CD8-positive, alpha-beta memory T cell (primary cell): ENCODE measurements around the gene SPCS1. TPM values are rescaled to one million over a fixed set of nuclear protein-coding genes. Genes with fewer than 3 reads are reported as not detected.

Experiments used
- CTCF ChIA-PET: fragments of 350-600 bp; sonication (Branson Sonifier 250); formaldehyde crosslinking; loops from one replicate; lab custom pipeline; 2021; ENCODE audit warnings: antibody characterized with exemption; lab: Charles Lee
- POLR2A ChIA-PET: fragments of 350-600 bp; sonication (Branson Sonifier 250); formaldehyde crosslinking; loops from one replicate; lab custom pipeline; 2021; ENCODE audit warnings: antibody characterized with exemption; lab: Charles Lee
- DNase-seq, 5 donors: peaks; one replicate each; pipeline versions ENCODE4 v3.0.0 to v3.0.0-alpha.2; 2020 to 2022; ENCODE audit warnings: mixed read lengths in 1 of 5
- H3K27ac ChIP-seq: one replicate; pipeline ENCODE4 v1.7.0; 2013; ENCODE audit warnings: low read depth, mild to moderate bottlenecking, low read length, moderate library complexity
- H3K27me3 ChIP-seq: 2 replicates; pipeline ENCODE4 v1.7.0; 2013; ENCODE audit warnings: low read length, mild to moderate bottlenecking; ENCODE audit not compliant: insufficient read depth, poor library complexity, severe bottlenecking
- H3K36me3 ChIP-seq: 2 replicates; pipeline ENCODE4 v1.7.0; 2013; ENCODE audit warnings: mild to moderate bottlenecking, low read length, moderate library complexity; ENCODE audit not compliant: insufficient read depth
- H3K4me1 ChIP-seq: 2 replicates; pipeline ENCODE4 v1.7.0; 2013; ENCODE audit warnings: mild to moderate bottlenecking, low read length, moderate library complexity; ENCODE audit not compliant: insufficient read depth
- H3K4me3 ChIP-seq: 2 replicates; pipeline ENCODE4 v1.7.0; 2013; ENCODE audit warnings: mild to moderate bottlenecking, low read length
- H3K9me3 ChIP-seq: 2 replicates; pipeline ENCODE4 v1.7.0; 2013; ENCODE audit warnings: mild to moderate bottlenecking, low read length
- H3K27ac Mint-ChIP-seq, 8 donors: one replicate each; pipeline ENCODE4 v1.8.0; 2020 to 2021; ENCODE audit warnings: mixed read lengths in 8 of 8, mild to moderate bottlenecking in 6 of 8, inconsistent platforms in 3 of 8, moderate library complexity in 3 of 8
- H3K27me3 Mint-ChIP-seq, 2 donors: one replicate each; pipeline ENCODE4 v1.8.0; 2020 to 2021; ENCODE audit warnings: mixed read lengths in 2 of 2, mild to moderate bottlenecking in 1 of 2, moderate library complexity in 1 of 2
- H3K36me3 Mint-ChIP-seq, 3 donors: one replicate each; pipeline ENCODE4 v1.8.0; 2020 to 2021; ENCODE audit warnings: mixed read lengths in 3 of 3, inconsistent platforms in 1 of 3, mild to moderate bottlenecking in 1 of 3
- H3K4me1 Mint-ChIP-seq, 3 donors: one replicate each; pipeline ENCODE4 v1.8.0; 2020 to 2021; ENCODE audit warnings: mixed read lengths in 3 of 3, inconsistent platforms in 1 of 3, mild to moderate bottlenecking in 1 of 3
- H3K4me3 Mint-ChIP-seq, 7 donors: one replicate each; pipeline ENCODE4 v1.8.0; 2020 to 2021; ENCODE audit warnings: mixed read lengths in 7 of 7, mild to moderate bottlenecking in 6 of 7, moderate library complexity in 4 of 7, inconsistent platforms in 2 of 7
- H3K9me3 Mint-ChIP-seq, 5 donors: one replicate each; pipeline ENCODE4 v1.8.0; 2020 to 2022; ENCODE audit warnings: mixed read lengths in 5 of 5, mild to moderate bottlenecking in 3 of 5, moderate library complexity in 2 of 5, inconsistent platforms in 1 of 5
- polyA plus RNA-seq: library from polyadenylated mRNA; unstranded; fragments of 300-500 nt; fragmentation: Illumina TruSeq; gene quantifications from one replicate; pipeline ENCODE4 v1.2.3, GENCODE V29; 2021
- total RNA-seq, 2 experiments: library from RNA; stranded (reverse); gene quantifications; one replicate each; pipeline ENCODE4 v1.2.3, GENCODE V29; 2021

Gene SPCS1
- total and polyA plus RNA-seq, 3 experiments from 2014 or later, result 154 to 357 (median 156) TPM

GRCh38 chr3:52695798-52696671, 9.9 kb upstream of the SPCS1 start:
- DNase-seq, result no peak
- Mint-ChIP-seq H3K27me3 (no peaks in the 10 kb centered on the region), H3K36me3 (peaks cover 4 to 84% (median 24%) of the 10 kb centered on the region in 3 donors), H3K27ac (peak overlapping the region in 5 of 8 donors; percentile 23 to 79 (median 70)), H3K9me3 (no peaks in the 10 kb centered on the region), H3K4me1 (peaks cover 8 to 11% (median 10%) of the 10 kb centered on the region in 3 donors), H3K4me3 (no peak overlapping the region)
- no peak overlapping the region for H3K27ac ChIP-seq
- peaks cover 61% of the 10 kb centered on the region for H3K36me3 ChIP-seq
- no peak overlapping the region for H3K4me3 ChIP-seq
- ChIA-PET POLR2A (no interaction called here), CTCF (no interaction called here)
- H3K27me3 ChIP-seq, result no peaks in the 10 kb centered on the region
- H3K9me3 ChIP-seq, result no peaks in the 10 kb centered on the region
- no peaks in the 10 kb centered on the region for H3K4me1 ChIP-seq

- Mint-ChIP-seq H3K9me3 (no peaks in the 10 kb centered on the region), H3K27ac (peak overlapping the region; percentile 3 to 87 (median 66)), H3K4me3 (peak overlapping the region in 1 of 7 donors; percentile 70), H3K36me3 (peaks cover 4 to 75% (median 24%) of the 10 kb centered on the region in 3 donors), H3K27me3 (no peaks in the 10 kb centered on the region), H3K4me1 (peaks cover 8 to 17% (median 10%) of the 10 kb centered on the region in 3 donors)
- Histone ChIP-seq H3K27me3 (no peaks in the 10 kb centered on the region), H3K27ac (no peak overlapping the region), H3K4me1 (no peaks in the 10 kb centered on the region), H3K36me3 (peaks cover 53% of the 10 kb centered on the region), H3K9me3 (no peaks in the 10 kb centered on the region), H3K4me3 (no peak overlapping the region)
- DNase-seq, result no peak
- ChIA-PET POLR2A (no interaction called here), CTCF (no interaction called here)
These were observed 8.9 kb upstream of the SPCS1 start for GRCh38 chr3:52696830-52697631.

GRCh38 chr3:52697632-52697965, 8.3 kb upstream of the SPCS1 start:
- H3K4me1 Mint-ChIP-seq, result peaks cover 8 to 17% (median 10%) of the 10 kb centered on the region in 3 donors
- DNase-seq, result no peak
- peak overlapping the region; percentile 11 to 87 (median 64) for H3K27ac Mint-ChIP-seq
- peaks cover 4 to 72% (median 24%) of the 10 kb centered on the region in 3 donors for H3K36me3 Mint-ChIP-seq
- H3K27me3 Mint-ChIP-seq, result no peaks in the 10 kb centered on the region
- CTCF ChIA-PET, result no interaction called here
- Histone ChIP-seq H3K9me3 (no peaks in the 10 kb centered on the region), H3K27ac (no peak overlapping the region), H3K4me3 (no peak overlapping the region), H3K27me3 (no peaks in the 10 kb centered on the region), H3K4me1 (no peaks in the 10 kb centered on the region), H3K36me3 (peaks cover 47% of the 10 kb centered on the region)
- no peaks in the 10 kb centered on the region for H3K9me3 Mint-ChIP-seq
- POLR2A ChIA-PET, result no interaction called here
- H3K4me3 Mint-ChIP-seq, result peak overlapping the region in 1 of 7 donors; percentile 70

- Mint-ChIP-seq H3K27ac (peak overlapping the region in 3 of 8 donors; percentile 14 to 99 (median 17)), H3K36me3 (peaks cover 0 to 39% (median 4%) of the 10 kb centered on the region in 3 donors), H3K4me1 (peaks cover 29 to 52% (median 37%) of the 10 kb centered on the region in 3 donors), H3K27me3 (no peaks in the 10 kb centered on the region), H3K4me3 (peak overlapping the region in 4 of 7 donors; percentile 53 to 99 (median 62)), H3K9me3 (no peaks in the 10 kb centered on the region)
- H3K9me3 ChIP-seq, result no peaks in the 10 kb centered on the region
- no peak overlapping the region for H3K27ac ChIP-seq
- POLR2A ChIA-PET, result interaction anchor here (1.1 kb wide), 1 partner anchor 16 kb away, joined by 4 read pairs; no protein-coding TSS in a partner anchor
- no peak overlapping the region for H3K4me3 ChIP-seq
- H3K36me3 ChIP-seq, result peaks cover 4% of the 10 kb centered on the region
- H3K4me1 ChIP-seq, result peaks cover 34% of the 10 kb centered on the region
- no peak for DNase-seq
- CTCF ChIA-PET, result no interaction called here
- no peaks in the 10 kb centered on the region for H3K27me3 ChIP-seq
These were observed 2.6 kb upstream of the SPCS1 start for GRCh38 chr3:52703341-52703740.

- peak in 1 of 5 donors; percentile 13 for DNase-seq
- Mint-ChIP-seq H3K36me3 (peaks cover 0 to 37% (median 0%) of the 10 kb centered on the region in 3 donors), H3K27me3 (no peaks in the 10 kb centered on the region), H3K4me3 (peak overlapping the region; percentile 93 to 99 (median 95)), H3K9me3 (no peaks in the 10 kb centered on the region), H3K27ac (peak overlapping the region; percentile 95 to 99 (median 97)), H3K4me1 (peaks cover 29 to 52% (median 37%) of the 10 kb centered on the region in 3 donors)
- H3K27ac ChIP-seq, result peak overlapping the region; percentile 75
- no peaks in the 10 kb centered on the region for H3K27me3 ChIP-seq
- peaks cover 9% of the 10 kb centered on the region for H3K36me3 ChIP-seq
- CTCF ChIA-PET, result interaction anchor here (0.7 kb wide), 1 partner anchor 78 kb away, joined by 3 read pairs; no protein-coding TSS in a partner anchor
- no peaks in the 10 kb centered on the region for H3K9me3 ChIP-seq
- POLR2A ChIA-PET, result interaction anchor here (0.6 kb wide), 1 partner anchor 245 kb away, joined by 5 read pairs; no protein-coding TSS in a partner anchor
- peak overlapping the region; percentile 89 for H3K4me3 ChIP-seq
- H3K4me1 ChIP-seq, result peaks cover 34% of the 10 kb centered on the region
These were observed 1.1 kb upstream of the SPCS1 start for GRCh38 chr3:52704611-52705437.

GRCh38 chr3:52705438-52705687, 543 bp upstream of the SPCS1 start:
- ChIA-PET POLR2A (no interaction called here), CTCF (interaction anchor here (0.7 kb wide), 1 partner anchor 79 kb away, joined by 3 read pairs; no protein-coding TSS in a partner anchor)
- Mint-ChIP-seq H3K27ac (peak overlapping the region; percentile 95 to 99 (median 97)), H3K9me3 (no peaks in the 10 kb centered on the region), H3K36me3 (peaks cover 0 to 32% (median 0%) of the 10 kb centered on the region in 3 donors), H3K27me3 (no peaks in the 10 kb centered on the region), H3K4me3 (peak overlapping the region; percentile 93 to 99 (median 95)), H3K4me1 (peaks cover 29 to 49% (median 37%) of the 10 kb centered on the region in 3 donors)
- H3K27ac ChIP-seq, result peak overlapping the region; percentile 75
- peak overlapping the region; percentile 89 for H3K4me3 ChIP-seq
- no peaks in the 10 kb centered on the region for H3K9me3 ChIP-seq
- no peak for DNase-seq
- peaks cover 34% of the 10 kb centered on the region for H3K4me1 ChIP-seq
- H3K36me3 ChIP-seq, result peaks cover 9% of the 10 kb centered on the region
- H3K27me3 ChIP-seq, result no peaks in the 10 kb centered on the region

GRCh38 chr3:52707585-52707984, 1.7 kb downstream of the SPCS1 start:
- Histone ChIP-seq H3K36me3 (peaks cover 9% of the 10 kb centered on the region), H3K27ac (no peak overlapping the region), H3K4me3 (no peak overlapping the region), H3K9me3 (no peaks in the 10 kb centered on the region), H3K27me3 (no peaks in the 10 kb centered on the region), H3K4me1 (peaks cover 34% of the 10 kb centered on the region)
- CTCF ChIA-PET, result no interaction called here
- no peak for DNase-seq
- no peaks in the 10 kb centered on the region for H3K27me3 Mint-ChIP-seq
- H3K27ac Mint-ChIP-seq, result peak overlapping the region; percentile 65 to 99 (median 83)
- H3K9me3 Mint-ChIP-seq, result no peaks in the 10 kb centered on the region
- peaks cover 0 to 40% (median 0%) of the 10 kb centered on the region in 3 donors for H3K36me3 Mint-ChIP-seq
- H3K4me1 Mint-ChIP-seq, result peaks cover 29 to 41% (median 37%) of the 10 kb centered on the region in 3 donors
- POLR2A ChIA-PET, result interaction anchor here (0.6 kb wide), 1 partner anchor 15 kb away, joined by 3 read pairs; no protein-coding TSS in a partner anchor
- H3K4me3 Mint-ChIP-seq, result peak overlapping the region; percentile 67 to 81 (median 74)
